Epithelial cell of esophagus (primary cell): ENCODE measurements around the gene LRFN2.

Experiments used
- DNase-seq: peaks from one replicate; pipeline ENCODE4 v3.0.0; 2010; ENCODE audit warnings: low read depth
- H3K4me3 ChIP-seq: 2 replicates; pipeline ENCODE4 v1.5.1; 2011; ENCODE audit warnings: mild to moderate bottlenecking, low read length, control low read depth
- CTCF ChIP-seq: IDR thresholded peaks from 2 replicates; pipeline ENCODE4 v1.5.1; 2011; ENCODE audit warnings: low read depth, mild to moderate bottlenecking, low read length, control low read depth, inconsistent platforms; ENCODE audit not compliant: insufficient read depth; ENCODE audit errors: missing control alignments

The LRFN2 gene

DNA sequence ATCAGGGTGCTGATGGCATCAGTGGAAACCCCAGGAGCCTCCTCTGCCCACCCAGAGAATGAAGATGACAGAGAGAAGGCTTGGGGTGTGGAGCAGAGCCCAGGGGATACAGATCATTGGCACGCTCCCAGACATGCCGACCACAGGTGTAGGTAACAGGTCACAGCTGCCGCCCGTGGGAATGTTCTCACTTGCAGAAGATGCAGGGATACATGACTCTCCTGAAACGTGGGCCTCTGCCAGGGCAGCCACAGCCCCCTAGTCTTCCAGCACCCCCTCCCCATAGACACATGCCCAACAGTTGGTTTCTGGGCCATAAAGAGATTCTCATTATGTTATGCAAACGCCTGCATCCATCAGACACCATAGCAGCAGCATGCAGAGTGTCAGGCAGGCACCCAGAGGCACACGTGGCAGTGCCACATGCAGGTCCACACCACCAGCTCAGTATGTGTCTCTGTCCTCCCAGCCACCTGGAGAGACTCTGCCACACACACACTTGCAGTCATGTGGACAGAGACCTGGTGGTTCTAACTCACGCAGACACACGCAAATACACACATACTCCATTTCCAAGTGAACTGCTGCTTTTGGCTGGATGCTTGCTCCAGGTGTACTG, 45.5 kb downstream of the LRFN2 start:
- no peak overlapping the region for H3K4me3 ChIP-seq
- DNase-seq: no peak
- TF ChIP-seq CTCF: no peak

GRCh38 chr6:40540790-40541189, 46.4 kb downstream of the LRFN2 start:
- no peak overlapping the region for H3K4me3 ChIP-seq
- no peak for DNase-seq
- TF ChIP-seq CTCF: no peak

DNA sequence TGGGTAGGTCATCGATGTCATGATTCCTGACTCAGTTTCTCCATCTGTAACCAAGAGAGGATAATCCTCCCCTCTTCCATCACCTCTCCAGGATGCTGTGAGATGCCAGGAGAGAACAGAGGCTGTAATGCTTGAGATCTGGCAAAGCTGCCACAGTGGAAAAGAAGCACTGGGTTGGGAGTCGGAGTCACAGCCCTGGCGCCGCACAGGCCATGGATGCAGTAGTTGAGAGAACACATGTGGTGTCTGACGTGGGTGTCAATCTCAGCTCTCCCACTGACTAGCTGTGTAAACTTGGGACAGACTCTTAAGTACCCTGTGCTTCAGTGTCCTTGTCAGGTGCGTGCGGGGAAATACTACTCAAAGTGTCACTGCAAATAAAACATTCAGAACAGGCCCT, 47.3 kb downstream of the LRFN2 start:
- H3K4me3 ChIP-seq: no peak overlapping the region
- TF ChIP-seq CTCF: no peak
- no peak for DNase-seq

GRCh38 chr6:40538556-40538955, 48.6 kb downstream of the LRFN2 start:
- TF ChIP-seq CTCF: no peak
- no peak for DNase-seq
- no peak overlapping the region for H3K4me3 ChIP-seq

DNA sequence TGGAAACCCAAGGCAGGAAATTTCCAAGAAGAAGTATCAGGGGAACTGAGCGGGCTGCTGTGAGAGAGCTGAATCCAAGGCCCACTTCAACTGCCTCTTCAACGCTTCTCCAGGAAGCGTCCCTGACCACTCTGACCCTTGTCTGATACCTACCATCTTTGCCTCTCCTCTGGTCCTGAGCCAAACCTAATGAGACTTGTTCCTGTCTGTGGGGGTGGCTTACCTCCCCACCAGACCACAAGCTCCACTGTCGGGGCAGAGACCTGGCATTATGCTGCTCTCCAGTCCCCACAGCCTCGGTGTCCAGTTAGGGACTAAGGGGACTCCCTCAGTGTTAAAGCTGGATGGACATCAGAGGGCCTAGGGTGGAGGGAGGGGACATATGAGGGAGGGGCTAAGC, 49.7 kb downstream of the LRFN2 start:
- DNase-seq: no peak
- H3K4me3 ChIP-seq: no peak overlapping the region
- no peak for TF ChIP-seq CTCF

- no peak for TF ChIP-seq CTCF
- DNase-seq: no peak
- H3K4me3 ChIP-seq: no peak overlapping the region
Measured at GRCh38 chr6:40536442-40536841, 50.7 kb downstream of the LRFN2 start.

GRCh38 chr6:40535819-40536380, 51.3 kb downstream of the LRFN2 start:
- no peak overlapping the region for H3K4me3 ChIP-seq
- no peak for TF ChIP-seq CTCF
- no peak for DNase-seq
